Islet precursor cell (in vitro differentiated cells): ENCODE data around the gene RPL6.
A peak's percentile ranks its signal among the peaks of the same experiment; 100 is the strongest.
"Not testable (repeated sequence)": the region's sequence is repeated elsewhere in the genome, so short reads cannot be mapped to it uniquely, and the experiment has no call there.

Source experiments
- DNase-seq: peaks from one replicate; pipeline ENCODE4 v3.0.0-alpha.2; 2018

The RPL6 gene

DNA sequence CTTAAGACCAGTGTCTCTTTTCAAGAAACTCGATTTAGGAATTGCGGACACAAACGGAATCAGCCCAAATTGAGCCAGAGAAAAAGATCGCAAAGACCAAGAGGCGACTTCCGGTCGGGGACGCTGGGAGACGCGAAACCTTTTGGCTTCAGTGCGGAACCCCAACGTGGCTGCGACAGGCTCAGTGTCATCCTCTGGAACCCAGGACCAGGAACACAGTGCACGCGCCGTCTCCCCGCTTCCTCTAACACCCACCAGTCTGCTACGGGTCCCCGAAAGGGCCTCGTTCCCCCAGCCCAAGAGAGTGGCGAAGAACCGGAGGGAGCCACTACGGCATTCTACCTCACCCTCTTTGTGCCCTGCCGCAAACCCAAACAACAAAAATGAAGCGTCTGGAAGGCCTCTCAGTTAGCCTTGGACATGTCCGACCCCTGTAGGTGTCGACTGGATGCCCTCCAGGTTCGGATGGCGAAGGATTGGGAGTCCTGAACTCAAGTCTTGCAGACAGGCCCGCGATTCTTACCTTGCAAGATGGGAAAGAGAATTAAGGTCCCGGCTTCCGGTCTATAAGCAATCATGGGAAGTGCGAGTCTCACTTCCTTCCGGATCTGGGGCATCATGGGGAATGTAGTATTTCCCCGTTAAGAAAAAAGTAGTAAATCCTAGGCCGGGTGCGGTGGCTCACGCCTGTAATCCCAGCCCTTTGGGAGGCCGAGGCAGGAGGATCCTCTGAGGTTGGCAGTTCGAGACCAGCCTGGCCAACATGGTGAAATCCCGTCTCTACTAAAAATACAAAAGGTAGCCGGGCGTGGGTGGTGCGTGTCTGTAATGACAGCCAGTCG lies at the start of gene RPL6:
Gene RPL6 (minus strand): TSS at position 542 of the 842 bp plus-strand sequence. CDS start 949 bp downstream, outside the sequence.
- DNase-seq = peak; percentile 95

DNA sequence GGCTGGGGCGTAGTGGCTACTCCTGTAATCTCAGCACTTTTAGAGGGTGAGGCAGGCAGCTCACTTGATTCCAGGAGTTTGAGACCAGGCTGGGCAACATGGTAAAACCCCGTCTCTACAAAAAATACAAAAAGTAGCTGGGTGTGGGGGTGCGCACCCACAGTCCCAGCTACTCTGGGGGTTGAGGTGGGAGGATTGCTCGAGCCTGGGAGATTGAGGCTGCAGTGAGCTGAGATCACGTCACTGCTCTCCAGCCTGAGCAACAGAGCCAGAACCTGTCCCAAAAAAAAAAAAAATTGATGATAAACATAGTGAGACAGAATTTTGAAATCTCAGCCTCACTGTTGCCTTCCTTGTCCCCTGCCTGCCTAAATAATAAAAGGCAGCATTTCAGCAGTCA lies 49.3 kb upstream of the RPL6 start:
- no peak for DNase-seq

DNA sequence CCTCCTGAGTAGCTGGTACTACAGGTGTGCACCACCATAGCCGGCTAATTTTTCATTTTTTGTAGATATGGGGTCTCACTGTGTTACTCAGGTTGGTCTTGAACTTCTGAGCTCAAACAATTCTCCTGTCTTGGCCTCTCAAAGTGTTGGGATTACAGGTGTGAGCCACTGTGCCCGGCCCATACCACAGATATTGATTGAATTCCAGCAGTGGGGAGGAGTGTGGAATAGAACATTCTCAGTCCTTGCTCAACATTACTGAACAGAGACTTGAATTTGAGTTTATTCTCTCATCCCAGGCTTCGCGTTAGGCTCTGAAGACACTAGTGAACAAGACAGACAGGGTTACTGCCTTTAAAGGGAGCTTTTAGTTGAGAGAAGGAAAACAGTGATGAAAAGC lies 48.9 kb upstream of the RPL6 start:
- DNase-seq = no peak

DNA sequence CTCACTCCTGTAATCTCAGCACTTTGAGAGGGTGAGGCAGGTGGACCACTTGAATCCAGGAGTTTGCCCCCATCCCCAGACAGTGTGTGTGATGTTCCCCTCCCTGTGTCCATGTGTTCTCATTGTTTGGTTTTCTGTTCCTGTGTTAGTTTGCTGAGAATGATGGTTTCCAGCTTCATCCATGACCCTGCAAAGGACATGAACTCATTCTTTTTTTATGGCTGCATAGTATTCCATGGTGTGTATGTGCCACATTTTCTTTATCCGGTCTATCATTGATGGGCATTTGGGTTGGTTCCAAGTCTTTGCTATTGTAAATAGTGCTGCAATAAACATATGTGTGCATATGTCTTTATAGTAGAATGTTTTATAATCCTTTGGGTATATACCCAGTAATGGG lies 47.7 kb upstream of the RPL6 start:
- DNase-seq = not testable (repeated sequence)

DNA sequence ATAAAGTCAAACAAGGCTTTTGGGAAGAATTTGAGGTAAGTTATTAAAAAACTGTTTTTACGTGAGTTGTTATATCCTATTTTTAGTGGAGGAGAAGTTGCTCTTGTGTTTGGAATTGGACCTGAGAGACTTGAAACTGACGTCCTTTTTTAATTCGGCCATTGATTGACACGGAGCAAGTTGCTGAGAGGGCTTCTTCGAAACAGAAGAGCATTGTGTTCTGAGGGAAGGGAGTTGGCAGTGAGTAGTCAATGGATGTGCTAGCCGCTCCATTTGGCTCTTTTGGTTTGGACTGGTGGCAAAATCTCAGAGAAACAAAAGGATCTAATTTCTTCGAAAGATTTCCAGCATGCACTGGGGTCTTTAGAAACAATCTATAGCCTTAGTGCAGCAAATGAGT lies 46.6 kb upstream of the RPL6 start:
- no peak for DNase-seq

DNA sequence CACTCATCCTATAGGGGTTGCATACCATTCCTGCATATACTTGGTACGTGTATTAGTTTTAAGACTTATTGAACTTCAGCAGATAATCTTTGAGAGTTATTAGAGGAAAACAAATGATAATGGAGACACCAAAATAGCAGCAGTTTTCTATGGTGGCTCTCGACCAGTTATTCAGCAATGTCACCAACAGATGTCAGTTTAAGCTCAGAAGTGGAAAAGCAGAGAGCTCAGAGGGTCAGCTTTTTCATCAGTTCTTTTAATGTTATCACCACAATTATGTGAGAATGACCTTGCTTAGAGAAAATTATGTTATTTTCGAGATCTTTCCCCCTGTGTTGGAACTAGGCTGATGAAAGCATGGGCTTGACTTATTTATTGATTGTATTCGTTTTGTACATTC lies 41.3 kb upstream of the RPL6 start:
- DNase-seq = no peak

DNA sequence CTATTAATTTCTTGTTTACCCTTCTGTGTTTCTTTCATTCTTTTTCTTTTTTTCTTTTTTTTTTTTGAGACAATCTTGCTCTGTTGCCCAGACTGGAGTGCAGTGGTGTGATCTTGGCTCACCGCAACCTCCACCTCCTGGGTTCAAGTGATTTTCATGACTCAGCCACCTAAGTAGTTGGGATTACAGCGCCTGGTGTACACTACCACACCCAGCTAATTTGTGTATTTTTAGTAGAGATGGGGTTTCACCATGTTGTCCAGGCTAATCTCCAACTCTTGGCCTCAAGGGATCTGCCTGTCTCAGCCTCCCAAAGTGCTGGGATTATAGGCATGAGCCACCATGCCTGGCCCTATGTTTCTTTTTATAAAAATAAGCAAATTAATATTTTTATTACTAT lies 38.8 kb upstream of the RPL6 start:
- not testable (repeated sequence) for DNase-seq

DNA sequence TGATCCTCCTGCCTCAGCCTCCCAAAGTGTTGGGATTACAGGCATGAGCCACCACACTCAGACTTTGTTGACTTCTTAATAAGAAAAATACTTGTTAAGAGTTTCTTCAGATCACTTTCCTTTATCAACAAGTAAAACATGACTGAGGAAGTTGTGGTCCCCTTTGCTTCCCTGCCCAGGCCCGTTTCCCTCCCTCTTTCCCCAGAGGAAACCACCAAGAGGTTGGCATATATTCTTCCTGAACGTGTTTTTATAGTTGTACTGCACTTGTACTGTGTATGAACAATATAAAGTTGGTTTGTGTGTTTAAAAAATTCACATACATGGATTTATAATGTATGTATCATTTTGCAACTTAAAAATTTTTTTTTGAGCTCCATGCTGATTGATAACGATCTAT lies 37.7 kb upstream of the RPL6 start:
- DNase-seq = no peak

DNA sequence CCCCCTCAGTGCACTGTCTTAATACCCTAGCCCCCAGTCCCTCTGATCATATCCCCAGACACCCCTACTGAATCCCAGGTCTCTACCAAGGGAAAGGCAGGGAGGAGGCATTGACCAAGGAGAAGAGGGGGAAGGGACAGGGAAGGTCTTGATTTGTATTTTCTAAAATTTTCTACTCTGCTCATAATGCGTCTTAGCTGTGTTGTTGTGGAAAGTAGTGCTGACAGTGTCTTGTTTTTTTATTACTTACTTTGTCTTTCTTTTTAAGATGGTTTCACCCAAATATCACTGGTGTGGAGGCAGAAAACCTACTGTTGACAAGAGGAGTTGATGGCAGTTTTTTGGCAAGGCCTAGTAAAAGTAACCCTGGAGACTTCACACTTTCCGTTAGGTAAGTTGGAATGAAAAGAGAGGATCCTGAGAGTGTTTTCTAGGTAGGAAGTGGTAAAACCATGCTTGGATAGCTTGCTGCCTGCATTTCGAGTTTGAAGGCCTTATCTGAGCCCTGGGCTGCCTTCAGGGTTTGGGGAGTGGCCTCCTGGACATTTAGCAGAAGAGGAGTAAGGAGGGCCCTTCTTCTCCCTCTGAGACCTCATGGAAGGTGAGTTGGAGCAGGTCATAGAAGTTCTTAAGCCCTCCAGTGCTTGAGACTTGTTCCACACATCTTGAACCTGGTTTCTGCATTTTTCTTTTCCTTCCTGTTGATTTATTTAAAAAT lies 36.8 kb upstream of the RPL6 start:
- no peak for DNase-seq

DNA sequence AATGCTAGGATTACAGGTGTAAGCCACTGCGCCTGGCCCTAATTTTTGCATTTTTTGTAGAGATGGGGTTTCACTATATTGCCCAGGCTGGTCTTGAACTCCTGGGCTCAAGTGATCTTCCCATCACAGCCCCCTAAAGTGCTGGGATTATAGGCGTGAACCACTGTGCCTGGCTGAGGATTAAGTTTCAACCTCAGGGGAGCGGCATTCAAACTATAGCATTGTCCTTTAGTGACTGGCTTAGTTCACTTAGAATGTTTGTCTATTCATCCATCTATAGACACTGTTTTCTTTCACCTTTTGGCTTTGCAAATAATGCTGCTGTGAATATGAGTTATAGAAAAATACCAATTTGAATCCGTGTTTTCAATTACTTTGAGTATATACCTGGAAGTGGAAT lies 34.5 kb upstream of the RPL6 start:
- DNase-seq = no peak

DNA sequence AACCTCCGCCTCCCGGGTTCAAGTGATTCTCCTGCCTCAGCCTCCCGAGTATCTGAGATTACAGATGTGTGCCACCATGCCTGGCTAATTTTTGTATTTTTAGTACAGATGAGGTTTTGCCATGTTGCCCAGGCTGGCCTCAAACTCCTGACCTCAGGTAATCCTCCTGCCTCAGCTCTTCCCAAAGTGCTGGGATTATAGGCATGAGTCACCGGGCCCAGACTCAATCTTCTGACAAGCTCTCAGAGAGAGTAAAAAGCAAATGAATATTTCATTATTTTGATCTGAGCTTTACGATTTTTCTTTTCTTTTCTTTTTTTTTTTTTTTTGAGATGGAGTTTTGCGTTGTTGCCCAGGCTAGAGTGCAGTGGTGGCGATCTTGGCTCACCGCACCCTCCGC lies 31.2 kb upstream of the RPL6 start:
- DNase-seq = not testable (repeated sequence)

DNA sequence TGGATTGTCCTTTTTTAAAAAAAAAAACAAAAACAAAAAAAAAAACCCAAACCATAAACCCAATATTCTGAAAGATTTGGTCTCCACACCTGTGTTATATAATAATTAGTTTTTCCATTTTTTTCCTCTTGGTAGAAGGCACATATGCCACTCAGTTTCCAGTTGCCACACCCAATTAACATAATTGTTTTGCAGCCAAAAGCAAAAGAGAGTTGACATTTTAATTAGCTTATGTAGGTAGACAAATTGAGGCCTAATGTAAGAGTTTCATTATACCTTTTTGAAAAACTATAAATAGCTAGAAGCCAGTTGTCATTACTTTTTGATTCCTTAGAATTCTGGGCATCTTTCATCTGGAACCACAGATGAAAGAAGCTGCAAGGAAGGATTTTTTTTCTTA lies 30.4 kb upstream of the RPL6 start:
- no peak for DNase-seq

DNA sequence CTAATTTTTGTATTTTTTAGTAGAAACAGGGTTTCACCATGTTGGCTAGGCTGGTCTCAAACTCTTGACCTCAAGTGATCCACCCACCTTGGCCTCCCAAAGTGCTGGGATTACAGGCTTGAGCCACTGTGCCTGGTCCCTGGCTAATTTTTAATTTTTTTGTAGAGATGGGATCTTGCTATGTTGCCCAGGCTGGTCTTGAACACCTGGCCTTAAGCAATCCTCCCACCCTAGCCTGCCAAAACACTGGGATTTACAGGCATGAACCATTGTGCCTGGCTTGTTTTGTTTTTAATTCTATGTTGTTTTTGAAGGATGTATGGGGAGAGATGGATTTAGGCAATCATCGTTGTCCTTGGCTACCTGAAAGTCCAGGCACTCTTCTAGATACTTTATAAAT lies 29.2 kb upstream of the RPL6 start:
- DNase-seq = not testable (repeated sequence)

DNA sequence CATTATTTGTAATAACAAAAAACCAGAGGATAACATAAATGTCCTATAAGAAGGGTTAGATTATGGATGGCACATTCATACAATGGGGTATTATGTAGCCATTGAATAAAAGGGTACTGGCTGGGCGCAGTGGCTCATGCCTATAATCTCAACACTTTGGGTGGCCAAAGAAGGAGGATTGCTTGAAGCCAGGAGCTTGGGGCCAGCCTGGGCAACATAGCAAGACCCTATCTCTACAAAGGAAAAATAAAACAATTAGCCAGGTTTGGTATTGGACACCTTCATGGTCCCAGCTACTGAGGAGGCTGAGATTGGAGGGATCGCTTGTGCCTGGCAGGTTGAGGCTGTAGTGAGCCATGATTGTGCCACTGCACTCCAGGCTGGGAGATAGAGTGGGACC lies 24.1 kb upstream of the RPL6 start:
- no peak for DNase-seq

DNA sequence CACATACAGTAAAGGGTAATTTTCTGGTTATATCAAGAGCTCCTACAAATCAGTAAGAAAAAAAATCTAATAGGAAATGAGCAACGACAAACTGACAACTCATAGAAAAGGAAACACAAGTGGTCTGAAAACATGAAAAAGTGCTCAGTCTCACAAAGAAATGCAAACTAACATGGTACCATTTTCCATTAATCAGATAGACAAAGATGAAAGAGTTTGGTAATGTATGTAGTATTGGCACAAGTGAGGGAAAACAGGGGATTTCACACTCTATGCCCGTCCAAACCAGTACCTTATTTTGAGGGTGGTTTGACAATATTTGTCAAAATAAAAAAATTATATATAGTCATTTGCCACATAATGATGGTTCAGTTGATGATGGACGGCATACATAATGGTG lies 22.6 kb upstream of the RPL6 start:
- no peak for DNase-seq

DNA sequence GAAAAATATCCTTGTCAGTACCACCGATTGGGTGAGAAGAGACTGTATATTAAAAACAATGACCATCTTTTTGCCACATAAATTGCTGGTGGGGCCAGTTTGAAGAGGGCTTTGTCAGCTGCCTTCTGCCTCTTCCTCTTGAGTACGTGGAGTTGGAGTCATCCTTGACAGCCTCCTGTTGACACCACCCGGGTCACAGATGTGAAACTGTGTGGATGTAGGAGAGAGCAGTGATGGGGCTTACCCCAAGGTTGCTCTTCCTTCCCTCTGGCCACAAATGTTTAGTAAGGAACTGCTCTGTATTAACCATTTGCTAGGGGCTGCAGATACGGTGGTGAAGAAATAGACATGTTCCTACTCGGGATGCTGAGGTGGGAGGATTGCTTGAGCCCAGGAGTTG lies 21.5 kb upstream of the RPL6 start:
- DNase-seq = no peak

DNA sequence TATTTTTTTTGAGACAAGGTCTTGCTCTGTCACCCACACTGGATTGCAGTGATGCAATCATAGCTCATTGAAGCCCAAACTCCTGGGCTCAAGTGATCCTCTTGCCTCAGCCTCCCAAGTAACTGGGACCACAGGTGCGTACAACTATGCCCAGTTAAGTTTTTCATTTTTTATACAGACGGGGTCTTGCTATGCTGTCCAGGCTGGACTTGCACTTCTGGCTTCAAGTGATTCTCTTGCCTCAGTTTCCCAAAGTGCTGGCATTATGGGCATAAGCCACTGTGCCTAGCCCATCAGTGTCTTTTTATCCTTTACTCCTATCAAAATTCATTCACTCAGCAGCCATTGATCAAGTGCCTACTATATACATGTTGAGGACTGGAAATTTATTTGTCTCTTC lies 18.4 kb upstream of the RPL6 start:
- no peak for DNase-seq

DNA sequence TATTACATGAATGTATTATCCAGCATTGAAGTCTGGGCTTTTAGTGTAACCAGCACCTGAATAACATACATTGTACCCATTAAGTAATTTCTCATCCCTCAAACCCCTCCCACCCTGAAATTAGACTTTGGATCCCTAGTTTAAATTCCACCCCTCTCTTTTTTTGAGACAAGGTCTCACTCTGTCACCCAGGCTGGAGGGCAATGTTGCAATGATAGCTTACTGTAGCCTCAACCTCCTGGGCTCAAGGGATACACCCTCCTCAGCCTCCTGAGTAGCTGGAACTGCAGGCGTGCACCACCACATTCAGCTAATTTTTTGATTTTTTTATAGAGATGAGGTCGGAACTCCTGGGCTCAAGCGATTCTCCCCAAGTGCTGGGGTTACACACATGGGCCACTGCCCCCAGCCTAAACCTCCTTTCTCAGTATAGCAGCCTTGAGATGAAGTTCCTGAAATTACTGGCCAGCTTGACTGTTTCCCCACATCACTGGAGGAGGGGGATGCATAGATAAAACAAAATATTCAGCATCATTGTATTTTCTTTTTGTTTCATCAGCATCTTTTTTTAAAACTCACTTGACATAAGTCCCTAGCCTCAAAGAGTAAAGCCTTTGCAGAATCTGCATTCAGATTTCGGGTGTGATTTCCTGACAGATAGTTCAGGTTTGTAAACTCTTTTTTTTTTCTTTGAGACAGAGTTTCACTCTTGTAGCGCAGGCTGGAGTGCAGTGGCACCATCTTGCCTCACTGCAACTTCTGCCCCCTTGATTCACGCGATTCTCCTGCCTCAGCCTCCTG lies 16.4 kb upstream of the RPL6 start:
- DNase-seq = no peak

DNA sequence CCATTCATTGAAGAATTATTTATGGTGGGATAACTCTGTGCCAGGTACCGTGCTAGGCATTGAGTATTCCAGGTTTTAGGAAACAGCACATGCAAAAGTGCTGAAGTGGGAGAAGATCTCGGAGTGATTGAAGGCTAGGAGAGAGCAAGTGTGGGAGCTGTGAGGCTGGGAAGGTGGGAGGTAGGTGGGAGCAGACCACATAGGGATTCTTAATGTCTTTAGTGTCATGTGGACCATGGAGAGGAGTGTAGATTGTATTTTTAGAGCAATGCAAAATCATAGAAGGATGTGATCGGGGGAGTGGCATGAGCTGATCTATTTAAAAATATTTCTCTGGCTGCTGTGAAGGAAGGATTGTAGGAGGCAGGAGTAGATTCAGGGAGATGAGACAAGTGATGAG lies 14.7 kb upstream of the RPL6 start:
- no peak for DNase-seq

DNA sequence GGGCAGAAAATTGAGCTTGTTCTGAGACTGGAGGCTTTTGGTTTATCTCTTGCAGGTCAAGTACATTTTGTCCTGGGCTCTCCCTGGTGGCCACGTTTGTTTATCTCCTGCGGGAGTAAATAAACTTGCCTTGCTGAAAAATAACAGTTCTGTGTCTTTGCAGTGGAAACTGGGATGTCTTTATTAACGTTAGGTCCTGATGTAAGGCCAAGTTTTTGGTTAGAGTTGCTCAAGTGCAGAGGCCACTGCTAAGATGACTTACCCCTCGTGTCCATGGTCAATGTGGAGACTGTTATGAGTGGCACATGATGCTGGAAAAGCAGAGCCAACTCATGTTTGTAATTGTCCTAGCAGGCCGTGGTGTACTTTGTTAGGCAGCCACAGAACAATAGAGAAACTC lies 13.1 kb upstream of the RPL6 start:
- DNase-seq = no peak

DNA sequence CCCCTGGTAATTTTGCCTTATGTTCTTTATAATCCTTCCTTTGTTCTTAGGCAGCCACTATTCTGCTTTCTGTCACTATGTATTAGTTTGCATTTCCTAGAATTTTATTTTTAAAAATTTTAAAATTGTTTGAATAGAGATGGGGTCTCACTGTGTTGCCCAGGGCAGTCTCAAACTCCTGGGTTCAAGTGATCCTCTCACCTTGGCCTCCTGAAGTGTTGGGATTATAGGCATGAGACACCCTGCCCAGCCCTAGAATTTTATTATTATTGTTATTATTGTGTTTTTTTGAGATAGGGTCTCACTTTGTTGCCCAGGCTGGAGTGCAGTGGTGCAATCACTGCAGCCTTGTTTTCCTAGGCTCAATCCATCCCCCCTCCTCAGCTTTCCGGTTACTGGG lies 12.0 kb upstream of the RPL6 start:
- DNase-seq = no peak

DNA sequence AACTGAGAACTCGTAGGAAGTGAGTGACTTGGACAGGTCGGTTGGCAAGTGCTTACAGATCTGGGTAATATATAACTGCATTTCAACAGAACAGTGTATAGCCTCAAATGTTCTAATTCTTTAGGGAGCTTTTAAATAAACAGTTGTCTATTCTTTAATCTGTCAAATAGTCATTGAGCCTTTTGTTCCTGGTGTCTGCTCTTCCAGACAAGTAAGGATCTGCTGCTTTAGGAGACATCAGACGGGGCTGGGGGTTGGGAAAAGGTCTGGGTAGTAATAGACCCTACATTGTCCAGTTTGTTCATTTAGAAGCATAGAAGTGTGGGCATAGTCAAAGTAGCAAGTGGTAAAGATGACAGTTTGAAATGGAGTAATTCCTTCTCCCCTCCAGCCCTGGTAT lies 11.3 kb upstream of the RPL6 start:
- no peak for DNase-seq

DNA sequence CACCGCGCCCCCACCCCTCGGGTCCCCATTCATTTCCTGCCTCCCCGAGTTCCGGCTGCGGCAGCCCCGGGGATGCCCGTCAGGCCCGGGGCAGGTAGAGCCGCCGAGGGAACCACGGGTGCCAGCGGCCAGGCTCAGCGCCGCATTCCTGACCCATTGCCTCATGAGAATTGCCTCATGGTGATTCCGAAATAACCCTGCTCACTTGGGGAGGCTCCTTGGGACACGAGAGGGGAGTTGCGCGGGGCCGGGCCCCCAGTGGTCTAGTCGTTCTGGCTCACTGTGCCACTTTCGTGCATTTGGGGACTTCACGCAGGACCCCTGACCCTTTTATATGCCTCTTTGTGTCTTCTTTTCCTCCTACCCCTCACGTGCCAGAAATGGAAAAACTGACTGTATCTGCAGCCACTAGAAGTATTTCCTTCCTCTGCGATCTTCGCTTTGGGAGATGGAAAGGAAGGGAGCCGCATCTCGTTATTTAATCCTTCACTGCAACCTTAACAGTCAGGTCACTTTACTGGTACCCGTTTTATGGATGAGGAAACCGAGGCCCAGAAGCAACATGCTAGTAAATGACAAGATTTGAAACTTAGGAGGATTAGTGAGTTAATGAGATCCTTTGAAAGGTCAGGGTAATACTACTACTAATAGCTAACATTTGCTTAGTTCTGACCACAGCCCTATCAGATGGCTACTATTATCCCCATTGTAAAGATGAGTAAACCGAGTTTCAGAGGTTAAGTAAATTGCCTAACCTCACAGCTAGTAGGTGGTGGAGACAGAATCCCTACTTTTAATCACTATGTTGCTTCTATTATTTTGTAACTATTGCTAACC lies 10.1 kb upstream of the RPL6 start:
- DNase-seq = peak; percentile 92
